GM19324 (cell line): ENCODE data around the gene GPR137.
"Not testable (repeated sequence)": the region's sequence is repeated elsewhere in the genome, so short reads cannot be mapped to it uniquely, and the experiment has no call there.

ENCODE experiments used
- ATAC-seq: cut with Tn5 transposase; IDR thresholded peaks from one replicate; pipeline ENCODE4 v1.9.1; 2021; ENCODE audit warnings: mild to moderate bottlenecking, moderate library complexity; ENCODE audit not compliant: unreplicated experiment, low FRiP score

GPR137 gene

DNA sequence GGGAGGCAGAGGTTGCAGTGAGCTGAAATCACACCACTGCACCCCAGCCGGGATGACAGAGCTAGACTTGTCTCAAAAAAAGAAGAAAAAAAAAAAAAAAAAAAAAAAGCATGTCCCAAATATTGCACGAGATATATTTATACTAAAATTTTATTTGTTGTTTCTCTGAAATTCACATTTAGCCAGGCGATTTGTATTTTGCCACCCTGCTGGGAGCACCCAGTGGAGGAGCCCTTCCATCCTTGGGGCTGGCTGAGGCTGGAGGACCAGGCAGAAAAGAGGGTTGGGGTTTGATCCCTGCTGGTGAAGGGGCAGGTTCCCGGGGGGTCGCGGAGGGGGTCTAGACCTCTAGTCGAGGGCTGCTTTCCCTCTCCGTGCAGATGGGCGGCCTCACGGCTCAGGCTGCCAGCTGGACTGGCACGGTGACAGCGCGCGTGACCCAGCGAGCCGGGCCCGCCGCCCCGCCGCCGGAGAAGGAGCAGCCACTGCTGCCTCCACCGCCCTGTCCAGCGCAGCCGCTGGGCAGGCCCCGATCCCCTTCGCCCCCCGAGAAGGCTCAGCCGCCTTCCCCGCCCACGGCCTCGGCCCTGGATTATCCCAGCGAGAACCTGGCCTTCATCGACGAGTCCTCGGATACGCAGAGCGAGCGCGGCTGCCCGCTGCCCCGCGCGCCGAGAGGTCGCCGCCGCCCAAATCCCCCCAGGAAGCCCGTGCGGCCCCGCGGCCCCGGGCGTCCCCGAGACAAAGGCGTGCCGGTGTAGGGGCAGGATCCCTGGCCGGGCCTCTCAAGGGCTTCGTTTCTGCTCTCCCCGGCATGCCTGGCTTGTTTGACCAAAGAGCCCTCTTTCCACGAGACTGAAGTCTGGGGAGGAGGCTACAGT, 13.6 kb downstream of the GPR137 start:
- ATAC-seq, result no peak

DNA sequence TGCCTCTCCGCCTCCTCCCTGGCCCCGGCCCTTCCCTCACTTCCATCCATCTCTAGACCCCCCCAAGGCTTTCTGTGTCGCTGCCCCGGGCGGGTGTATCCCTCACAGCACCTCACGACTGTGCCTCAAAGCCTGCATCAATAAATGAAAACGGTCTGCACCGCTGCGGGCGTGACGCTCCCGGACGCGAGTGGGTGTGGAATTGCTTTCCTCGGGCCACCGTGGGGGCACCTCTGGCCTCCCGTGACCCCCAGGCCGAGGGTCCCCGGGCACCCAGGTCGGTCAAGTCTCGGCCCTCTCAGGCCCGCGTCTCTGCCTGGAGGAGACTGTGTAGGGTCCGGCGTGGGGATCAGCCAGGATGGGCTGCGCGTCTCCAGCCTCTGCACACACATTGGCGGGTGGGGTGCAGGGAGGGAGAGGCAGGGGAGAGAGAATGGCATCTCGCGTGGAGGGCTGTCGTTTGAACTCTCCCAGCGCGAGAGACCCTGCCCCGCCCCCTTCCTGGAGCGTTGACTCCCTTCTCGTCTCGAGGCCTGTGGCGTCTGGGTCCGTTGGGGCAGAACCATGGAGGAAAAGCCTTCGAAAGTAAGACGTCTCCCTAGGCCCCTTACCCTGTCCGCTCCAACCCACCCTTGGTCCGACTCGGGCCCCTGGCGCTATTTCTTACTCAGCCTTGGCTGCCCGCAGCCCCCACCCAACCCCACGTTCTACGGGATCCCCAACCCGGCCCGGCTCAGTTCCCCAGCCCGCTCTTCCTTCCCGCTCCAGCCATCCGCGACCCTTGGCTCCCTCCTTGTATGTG, 14.4 kb downstream of the GPR137 start, which contains the start of gene CATSPERZ:
TSS of gene CATSPERZ (plus strand) at position 512 of the 802 bp plus-strand sequence. CDS start at position 565, 53 bp downstream.
- ATAC-seq, result no peak

DNA sequence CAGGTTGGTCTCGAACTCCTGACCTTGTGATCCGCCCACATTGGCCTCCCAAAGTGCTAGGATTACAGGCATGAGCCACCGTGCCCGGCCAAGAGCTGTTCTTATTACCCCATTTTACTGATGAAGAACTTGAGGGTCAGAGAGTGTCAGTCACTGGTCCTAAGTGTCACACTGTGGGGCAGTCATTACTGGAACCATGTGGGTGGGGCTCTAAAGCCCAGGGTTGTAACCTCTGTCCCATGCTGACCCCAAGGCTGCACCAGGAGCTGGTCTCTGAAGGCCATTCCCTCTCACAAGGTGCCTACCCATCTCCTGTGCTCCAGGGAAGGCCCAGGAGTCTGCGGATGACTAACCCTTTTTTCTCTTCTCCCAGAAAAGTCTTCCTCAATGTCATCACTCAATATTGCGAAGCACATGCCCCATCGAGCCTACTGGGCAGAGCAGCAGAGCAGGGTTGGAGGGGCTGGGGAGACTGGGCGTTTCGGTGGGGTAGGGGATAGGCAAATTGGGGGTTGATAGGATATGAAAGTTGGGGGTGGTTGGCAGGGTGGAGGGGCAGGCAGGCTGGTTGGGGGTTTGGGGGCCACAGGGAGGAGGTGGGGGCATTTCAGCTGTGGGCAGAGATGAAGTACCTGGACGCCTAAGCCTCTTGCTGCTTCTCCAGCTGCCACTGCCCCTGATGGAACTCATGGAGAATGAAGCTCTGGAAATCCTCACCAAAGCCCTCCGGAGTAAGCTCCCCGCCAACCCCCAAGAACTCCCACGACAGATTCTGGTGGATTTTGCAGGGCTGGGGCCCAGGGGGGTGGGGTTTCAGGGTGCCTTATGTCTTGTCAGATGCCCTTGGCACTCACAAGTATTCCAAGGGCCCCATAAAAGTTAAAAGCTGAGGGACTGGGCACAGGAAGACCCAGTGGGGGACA, 17.7 kb downstream of the GPR137 start:
- ATAC-seq, result no peak

DNA sequence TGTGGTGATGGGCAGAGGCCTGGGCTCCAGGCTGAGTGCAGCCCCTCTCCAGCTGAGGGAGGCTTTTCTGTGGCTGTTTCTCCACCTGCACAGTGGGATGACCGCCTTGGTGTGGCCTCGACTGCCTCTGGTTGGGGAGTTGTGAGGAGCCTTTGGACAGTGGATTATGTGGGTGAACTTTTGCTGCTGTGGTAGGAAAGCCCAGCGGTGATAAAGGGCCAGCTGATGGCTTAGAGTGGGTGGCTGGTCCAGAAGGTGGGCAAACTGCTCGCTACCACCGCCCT, 18.3 kb downstream of the GPR137 start:
- no peak for ATAC-seq

DNA sequence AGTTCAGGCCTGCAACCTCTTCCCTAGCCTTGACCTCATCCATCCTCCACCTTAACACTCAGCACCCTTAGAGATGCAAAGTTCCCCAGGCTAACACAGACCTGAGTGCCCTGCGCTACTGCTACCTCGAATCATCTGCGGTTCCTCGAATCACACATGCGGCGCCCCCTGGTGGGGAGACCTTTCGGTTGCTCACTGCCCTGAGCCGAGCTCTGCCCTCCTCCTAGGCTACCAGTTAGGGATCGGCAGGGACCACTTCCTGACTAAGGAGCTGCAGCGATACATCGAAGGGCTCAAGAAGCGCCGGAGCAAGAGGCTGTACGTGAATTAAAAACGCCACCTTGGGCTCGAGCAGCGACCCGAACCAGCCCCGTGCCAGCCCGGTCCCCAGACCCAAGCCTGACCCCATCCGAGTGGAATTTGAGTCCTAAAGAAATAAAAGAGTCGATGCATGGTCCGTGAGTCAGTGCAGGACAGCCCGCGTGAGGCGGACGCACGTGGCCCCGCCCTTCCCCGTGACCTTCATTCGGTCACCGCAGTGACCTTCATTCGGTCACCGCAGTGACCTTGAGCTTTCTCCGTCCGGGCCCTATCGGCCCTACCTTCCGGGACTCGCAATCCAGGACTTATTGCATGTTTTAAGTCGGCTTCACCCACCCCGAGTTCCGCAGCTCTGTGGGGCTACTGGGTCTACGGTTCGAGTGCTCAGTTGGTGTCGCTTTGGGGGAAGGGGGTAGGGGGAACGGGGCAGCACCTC, 18.8 kb downstream of the GPR137 start:
- ATAC-seq, result peak; percentile 24

DNA sequence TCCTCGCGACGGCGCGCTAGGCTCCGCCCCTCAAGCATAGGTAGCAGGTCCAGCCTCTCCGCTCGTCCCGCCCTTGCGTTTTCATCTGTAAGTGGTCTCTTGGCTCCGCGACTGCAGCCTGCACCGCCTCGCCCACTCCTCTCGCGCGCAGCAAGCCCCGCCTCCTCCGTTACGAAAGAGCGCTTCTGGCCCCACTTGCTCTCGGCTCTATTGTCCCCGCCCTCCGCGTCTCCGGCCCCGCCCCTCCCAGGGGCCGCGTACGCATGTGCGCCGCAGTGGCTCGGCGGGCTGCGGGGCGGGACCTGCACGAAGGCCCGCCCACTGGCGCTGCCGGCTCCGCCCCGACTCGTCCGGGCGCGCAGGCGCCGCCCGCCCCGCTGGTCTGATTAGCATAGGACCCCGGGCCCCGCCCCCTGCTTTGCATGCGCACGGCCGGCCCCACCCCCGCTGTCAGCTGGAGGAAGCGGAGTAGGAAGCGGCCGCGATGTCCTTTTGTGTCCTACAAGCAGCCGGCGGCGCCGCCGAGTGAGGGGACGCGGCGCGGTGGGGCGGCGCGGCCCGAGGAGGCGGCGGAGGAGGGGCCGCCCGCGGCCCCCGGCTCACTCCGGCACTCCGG, 19.5 kb downstream of the GPR137 start, which contains the start of gene ESRRA:
TSS of gene ESRRA (plus strand) at position 450 of the 616 bp plus-strand sequence. CDS start 1,656 bp downstream, outside the sequence.
- ATAC-seq, result peak; percentile 84

DNA sequence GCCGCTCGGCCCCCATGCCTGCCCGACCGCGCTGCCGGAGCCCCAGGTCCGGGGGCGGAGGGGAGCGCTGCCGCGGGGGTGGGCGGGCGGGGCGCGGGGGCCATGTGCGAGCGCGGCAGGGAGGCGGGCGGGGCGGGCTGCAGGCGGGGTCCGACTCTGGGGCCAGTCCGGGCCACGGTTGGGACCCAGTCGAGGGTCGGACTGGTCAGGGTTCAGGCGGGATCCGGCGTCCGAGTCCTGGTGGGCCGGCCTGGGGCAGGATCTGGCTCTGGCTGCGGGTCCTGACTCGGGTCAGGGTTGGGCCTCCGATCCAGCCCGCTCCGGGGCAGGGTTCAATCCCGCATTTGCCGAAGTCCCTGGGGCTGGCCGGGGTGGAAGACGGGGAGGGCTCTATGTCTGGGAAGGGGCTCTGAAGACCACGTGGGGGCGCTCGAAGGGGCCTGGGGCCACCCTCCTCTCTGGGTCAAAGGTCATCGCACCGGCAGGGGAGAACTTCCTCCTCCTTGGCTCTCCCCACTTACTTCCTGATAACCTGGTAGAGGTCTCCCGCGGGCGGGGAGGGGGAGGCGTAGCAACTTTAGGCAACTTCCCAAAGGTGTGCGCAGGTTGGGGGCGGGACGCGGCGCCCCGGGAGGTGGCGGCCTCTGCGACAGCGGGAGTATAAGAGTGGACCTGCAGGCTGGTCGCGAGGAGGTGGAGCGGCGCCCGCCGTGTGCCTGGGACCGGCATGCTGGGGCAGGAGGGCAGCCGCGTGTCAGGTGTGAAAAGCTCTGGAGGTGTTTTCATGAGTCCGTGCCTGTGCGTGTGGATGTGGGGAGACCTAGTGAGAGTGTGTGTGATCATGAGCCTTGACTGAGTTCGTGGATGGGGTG, 20.3 kb downstream of the GPR137 start:
- peak; percentile 31 for ATAC-seq

DNA sequence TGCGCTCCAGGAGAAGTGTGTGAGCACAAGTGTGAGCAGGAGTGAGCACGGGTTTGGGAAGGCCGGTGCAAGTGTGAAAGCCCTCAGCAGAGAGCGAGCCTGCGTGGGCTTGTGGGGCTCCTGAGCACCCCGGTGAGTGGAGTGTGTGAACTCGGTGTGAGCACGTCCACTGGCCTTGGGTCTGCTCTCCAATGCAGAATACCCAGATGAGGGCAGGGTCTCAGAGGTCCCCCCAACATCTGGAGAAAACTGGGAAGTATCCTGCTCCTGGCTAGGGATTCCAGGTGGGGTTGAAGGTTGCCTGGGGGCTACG, 20.9 kb downstream of the GPR137 start:
- no peak for ATAC-seq

DNA sequence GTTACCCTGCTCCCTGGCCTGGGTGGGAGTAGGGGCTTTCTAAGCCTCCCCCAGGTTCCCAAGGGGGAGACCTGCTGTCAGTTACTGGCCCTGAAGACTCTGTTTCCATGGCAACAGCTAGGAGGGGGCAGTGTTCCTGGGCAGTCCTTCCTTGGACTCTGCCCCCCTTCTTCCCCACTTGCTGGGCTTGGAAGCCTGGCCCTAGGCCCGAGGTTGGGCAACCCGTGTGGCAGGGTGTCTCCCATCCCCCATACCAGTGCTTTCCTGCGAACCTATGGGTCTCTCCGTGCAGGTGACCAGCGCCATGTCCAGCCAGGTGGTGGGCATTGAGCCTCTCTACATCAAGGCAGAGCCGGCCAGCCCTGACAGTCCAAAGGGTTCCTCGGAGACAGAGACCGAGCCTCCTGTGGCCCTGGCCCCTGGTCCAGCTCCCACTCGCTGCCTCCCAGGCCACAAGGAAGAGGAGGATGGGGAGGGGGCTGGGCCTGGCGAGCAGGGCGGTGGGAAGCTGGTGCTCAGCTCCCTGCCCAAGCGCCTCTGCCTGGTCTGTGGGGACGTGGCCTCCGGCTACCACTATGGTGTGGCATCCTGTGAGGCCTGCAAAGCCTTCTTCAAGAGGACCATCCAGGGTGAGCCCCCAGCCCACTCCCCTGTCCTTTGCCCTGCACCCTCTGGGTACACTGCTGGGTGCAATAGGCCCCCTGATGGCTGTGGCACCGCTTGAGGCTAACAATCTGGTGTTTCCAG, 21.4 kb downstream of the GPR137 start:
- ATAC-seq, result no peak

DNA sequence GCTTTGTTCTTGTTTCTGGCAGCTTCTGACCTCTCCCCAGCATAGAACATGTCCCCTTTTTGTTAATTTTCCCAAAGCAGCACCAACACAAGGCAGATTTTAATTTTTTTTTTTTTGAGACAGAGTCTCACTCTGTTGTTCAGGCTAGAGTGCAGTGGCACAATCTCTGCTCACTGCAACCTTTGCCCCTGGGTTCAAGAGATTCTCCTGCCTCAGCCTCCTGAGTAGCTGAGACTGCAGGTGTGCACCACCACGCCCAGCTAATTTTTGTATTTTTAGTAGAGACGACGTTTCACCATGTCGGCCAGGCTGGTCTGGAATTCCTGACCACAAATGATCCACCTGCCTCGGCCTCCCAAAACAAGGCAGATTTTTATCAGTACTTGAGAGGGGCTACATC, 22.1 kb downstream of the GPR137 start:
- ATAC-seq, result not testable (repeated sequence)

DNA sequence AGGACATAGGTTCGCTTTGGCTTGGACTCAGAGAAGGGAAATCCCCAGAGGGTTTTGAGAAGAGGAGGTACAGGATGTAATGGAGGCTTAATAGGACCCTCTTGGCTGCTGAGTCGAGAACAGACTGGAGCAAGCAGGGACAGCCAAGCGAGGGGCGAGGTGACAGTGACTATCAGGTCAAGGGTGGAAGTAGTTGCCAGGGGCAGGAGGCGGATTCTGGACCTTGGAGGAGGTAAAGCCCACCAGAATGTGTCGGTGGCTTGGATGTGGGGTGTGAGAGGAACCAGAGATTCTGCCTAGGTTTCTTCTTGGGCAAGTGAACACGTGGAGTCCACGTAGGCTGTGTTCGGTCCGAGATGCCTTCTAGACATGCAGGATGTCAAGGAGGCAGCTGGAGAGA, 27.3 kb downstream of the GPR137 start:
- no peak for ATAC-seq

DNA sequence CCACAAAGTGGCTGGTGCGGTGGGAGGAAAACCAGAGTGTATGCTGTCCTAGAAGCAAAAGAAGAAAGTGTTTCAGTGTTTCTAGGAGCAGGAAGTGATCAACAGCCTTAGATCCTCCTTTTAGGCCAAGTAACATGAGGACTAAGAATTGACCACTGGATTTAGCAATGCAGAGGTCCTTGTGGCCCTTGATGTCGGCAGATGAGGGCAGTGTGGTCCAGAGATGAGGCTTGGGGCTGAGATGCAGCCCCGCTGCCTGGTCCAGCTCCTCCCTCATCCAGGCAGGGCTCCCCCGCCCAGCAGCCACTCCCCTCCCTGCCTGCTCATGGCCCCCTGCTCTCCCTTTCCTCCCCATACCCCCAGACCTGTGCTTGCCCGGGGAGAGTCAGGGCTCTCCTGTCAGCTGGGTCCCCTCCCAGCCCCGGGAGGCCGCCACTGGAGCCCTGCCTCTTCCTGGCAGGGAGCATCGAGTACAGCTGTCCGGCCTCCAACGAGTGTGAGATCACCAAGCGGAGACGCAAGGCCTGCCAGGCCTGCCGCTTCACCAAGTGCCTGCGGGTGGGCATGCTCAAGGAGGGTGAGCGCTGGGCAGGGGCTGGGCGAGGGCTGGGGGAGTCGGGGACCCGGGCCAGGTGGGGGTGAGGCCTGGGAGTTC, 28.0 kb downstream of the GPR137 start:
- ATAC-seq, result no peak

DNA sequence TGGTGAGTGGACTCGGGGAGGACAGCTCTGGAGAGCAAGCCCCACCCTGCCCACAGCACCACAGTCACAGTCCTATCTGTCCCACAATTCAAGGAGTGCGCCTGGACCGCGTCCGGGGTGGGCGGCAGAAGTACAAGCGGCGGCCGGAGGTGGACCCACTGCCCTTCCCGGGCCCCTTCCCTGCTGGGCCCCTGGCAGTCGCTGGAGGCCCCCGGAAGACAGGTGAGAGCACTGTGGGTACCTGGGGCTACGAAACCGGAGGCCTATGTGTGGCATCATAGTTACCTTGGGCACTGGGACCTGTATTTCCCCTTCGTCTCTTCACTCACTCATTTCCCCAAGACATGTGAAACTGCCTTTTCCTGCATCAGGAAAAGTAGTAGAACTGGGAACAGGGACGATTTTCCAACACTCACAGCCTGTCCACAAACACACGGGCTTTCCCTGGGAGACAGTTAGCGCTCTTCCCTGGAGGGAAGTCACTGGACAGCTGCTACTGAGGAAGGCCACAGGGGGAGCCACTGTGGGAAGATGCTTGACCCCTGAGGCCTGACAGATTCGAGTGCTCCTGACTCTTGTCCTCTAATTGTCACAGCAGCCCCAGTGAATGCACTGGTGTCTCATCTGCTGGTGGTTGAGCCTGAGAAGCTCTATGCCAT, 28.6 kb downstream of the GPR137 start:
- no peak for ATAC-seq

DNA sequence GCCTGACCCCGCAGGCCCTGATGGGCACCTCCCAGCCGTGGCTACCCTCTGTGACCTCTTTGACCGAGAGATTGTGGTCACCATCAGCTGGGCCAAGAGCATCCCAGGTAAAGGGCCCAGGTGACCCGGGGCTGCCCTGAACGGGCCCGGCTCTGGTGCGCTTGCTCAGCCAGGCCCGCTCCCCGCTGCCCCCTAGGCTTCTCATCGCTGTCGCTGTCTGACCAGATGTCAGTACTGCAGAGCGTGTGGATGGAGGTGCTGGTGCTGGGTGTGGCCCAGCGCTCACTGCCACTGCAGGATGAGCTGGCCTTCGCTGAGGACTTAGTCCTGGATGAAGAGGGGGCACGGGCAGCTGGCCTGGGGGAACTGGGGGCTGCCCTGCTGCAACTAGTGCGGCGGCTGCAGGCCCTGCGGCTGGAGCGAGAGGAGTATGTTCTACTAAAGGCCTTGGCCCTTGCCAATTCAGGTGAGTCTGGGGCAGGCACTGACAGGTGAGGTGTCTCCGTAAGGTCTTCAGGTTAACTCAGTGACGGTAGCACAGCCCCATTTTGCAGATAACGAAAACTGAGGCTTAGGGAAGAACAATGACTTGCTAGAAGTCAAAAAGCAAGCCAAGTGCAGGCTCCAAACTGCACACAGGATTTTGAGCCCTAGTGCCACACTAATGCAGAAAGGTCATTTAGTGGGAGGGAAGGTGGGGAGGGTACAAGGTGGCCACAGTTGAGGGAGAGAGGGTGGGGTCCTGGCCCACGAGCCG, 29.3 kb downstream of the GPR137 start:
- ATAC-seq, result no peak

DNA sequence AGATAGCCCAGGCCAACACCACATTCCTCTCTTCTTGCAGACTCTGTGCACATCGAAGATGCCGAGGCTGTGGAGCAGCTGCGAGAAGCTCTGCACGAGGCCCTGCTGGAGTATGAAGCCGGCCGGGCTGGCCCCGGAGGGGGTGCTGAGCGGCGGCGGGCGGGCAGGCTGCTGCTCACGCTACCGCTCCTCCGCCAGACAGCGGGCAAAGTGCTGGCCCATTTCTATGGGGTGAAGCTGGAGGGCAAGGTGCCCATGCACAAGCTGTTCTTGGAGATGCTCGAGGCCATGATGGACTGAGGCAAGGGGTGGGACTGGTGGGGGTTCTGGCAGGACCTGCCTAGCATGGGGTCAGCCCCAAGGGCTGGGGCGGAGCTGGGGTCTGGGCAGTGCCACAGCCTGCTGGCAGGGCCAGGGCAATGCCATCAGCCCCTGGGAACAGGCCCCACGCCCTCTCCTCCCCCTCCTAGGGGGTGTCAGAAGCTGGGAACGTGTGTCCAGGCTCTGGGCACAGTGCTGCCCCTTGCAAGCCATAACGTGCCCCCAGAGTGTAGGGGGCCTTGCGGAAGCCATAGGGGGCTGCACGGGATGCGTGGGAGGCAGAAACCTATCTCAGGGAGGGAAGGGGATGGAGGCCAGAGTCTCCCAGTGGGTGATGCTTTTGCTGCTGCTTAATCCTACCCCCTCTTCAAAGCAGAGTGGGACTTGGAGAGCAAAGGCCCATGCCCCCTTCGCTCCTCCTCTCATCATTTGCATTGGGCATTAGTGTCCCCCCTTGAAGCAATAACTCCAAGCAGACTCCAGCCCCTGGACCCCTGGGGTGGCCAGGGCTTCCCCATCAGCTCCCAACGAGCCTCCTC, 30.2 kb downstream of the GPR137 start:
- ATAC-seq, result not testable (repeated sequence)
